Activated CD8-positive, alpha-beta memory T cell treated with anti-CD3 and anti-CD28 coated beads for 36 hours (primary cell): Measurements from ENCODE around the gene SPINT2. TPM values are rescaled to one million over a fixed set of nuclear protein-coding genes. Genes with fewer than 3 reads are reported as not detected.
"Not testable (repeated sequence)": the region's sequence is repeated elsewhere in the genome, so short reads cannot be mapped to it uniquely, and the experiment has no call there.

Experiments
- CTCF ChIA-PET: fragments of 350-600 bp; sonication (Branson Sonifier 250); formaldehyde crosslinking; loops from one replicate; lab custom pipeline; 2021; ENCODE audit warnings: antibody characterized with exemption; lab: Charles Lee
- POLR2A ChIA-PET: fragments of 350-600 bp; sonication (Branson Sonifier 250); formaldehyde crosslinking; loops from one replicate; lab custom pipeline; 2021; ENCODE audit warnings: antibody characterized with exemption; lab: Charles Lee
- total RNA-seq, 2 experiments: library from RNA; stranded (reverse); gene quantifications; one replicate each; pipeline ENCODE4 v1.2.3, GENCODE V29; 2021

Gene SPINT2
- total RNA-seq, 2 experiments from 2014 or later: 19.0 to 20.1 TPM

- ChIA-PET POLR2A (no interaction called here), CTCF (interaction anchor here (4.1 kb wide), 1 partner anchor 104 kb away, joined by 17 read pairs; the partner anchor contains the start of gene CATSPERG)
Observed at GRCh38 chr19:38231918-38232317, 32.5 kb upstream of the SPINT2 start.

GRCh38 chr19:38233740-38234251, 30.6 kb upstream of the SPINT2 start:
- CTCF ChIA-PET: interaction anchor here (1.0 to 4.1 kb wide), 5 partner anchors 10 to 332 kb away, joined by 3 to 17 read pairs (median 8); partner anchors contain the start of gene CATSPERG
- POLR2A ChIA-PET: no interaction called here

- ChIA-PET CTCF (interaction anchor here (0.7 to 4.1 kb wide), 7 partner anchors 8 to 333 kb away, joined by 3 to 17 read pairs (median 4); partner anchors contain the start of gene CATSPERG), POLR2A (no interaction called here)
Observed at GRCh38 chr19:38234615-38235014, 29.8 kb upstream of the SPINT2 start.

- ChIA-PET POLR2A (interaction anchor here (0.6 kb wide), 1 partner anchor 64 kb away, joined by 4 read pairs; the partner anchor contains the start of gene C19orf33), CTCF (interaction anchor here (0.6 to 1.1 kb wide), 4 partner anchors 14 to 223 kb away, joined by 3 to 5 read pairs (median 3); no protein-coding TSS in a partner anchor)
Observed at GRCh38 chr19:38239816-38240215, 24.6 kb upstream of the SPINT2 start.

GRCh38 chr19:38243279-38243673, 21.1 kb upstream of the SPINT2 start:
- ChIA-PET POLR2A (interaction anchor here (0.7 kb wide), 1 partner anchor 25 kb away, joined by 13 read pairs; no protein-coding TSS in a partner anchor), CTCF (interaction anchor here (0.6 to 2.4 kb wide), 21 partner anchors 9 to 1006 kb away, joined by 3 to 17 read pairs (median 5); partner anchors contain the start of genes CATSPERG, KCNK6, PPP1R14A and PSMD8)

GRCh38 chr19:38245826-38246498, 18.4 kb upstream of the SPINT2 start:
- ChIA-PET CTCF (interaction anchor here (1.6 to 1.7 kb wide), 2 partner anchors 18 to 90 kb away, joined by 5 to 9 read pairs; partner anchors contain the start of genes CATSPERG and SPINT2), POLR2A (no interaction called here)

- ChIA-PET CTCF (interaction anchor here (0.6 to 1.6 kb wide), 2 partner anchors 17 to 82 kb away, joined by 3 to 5 read pairs; partner anchors contain the start of gene SPINT2), POLR2A (no interaction called here)
Observed at GRCh38 chr19:38247126-38247525, 17.2 kb upstream of the SPINT2 start.

GRCh38 chr19:38247734-38248268, 16.6 kb upstream of the SPINT2 start:
- POLR2A ChIA-PET: no interaction called here
- CTCF ChIA-PET: interaction anchor here (0.6 to 1.6 kb wide), 3 partner anchors 16 to 87 kb away, joined by 3 to 5 read pairs (median 3); partner anchors contain the start of gene SPINT2

- CTCF ChIA-PET: interaction anchor here (0.6 kb wide), 2 partner anchors 86 to 106 kb away, joined by 3 read pairs; no protein-coding TSS in a partner anchor
Observed at GRCh38 chr19:38248421-38248820, 16.0 kb upstream of the SPINT2 start.

GRCh38 chr19:38250428-38250820, 13.9 kb upstream of the SPINT2 start:
- CTCF ChIA-PET: interaction anchor here (0.6 kb wide), 1 partner anchor 366 kb away, joined by 3 read pairs; no protein-coding TSS in a partner anchor
- POLR2A ChIA-PET: no interaction called here

More at GRCh38 chr19:38248421-38248820, 16.0 kb upstream of the SPINT2 start:
- POLR2A ChIA-PET: no interaction called here

- ChIA-PET POLR2A (no interaction called here), CTCF (interaction anchor here (0.7 kb wide), 1 partner anchor 684 kb away, joined by 3 read pairs; no protein-coding TSS in a partner anchor)
Observed at GRCh38 chr19:38250821-38251563, 13.4 kb upstream of the SPINT2 start.

GRCh38 chr19:38251564-38252051, 12.8 kb upstream of the SPINT2 start:
- POLR2A ChIA-PET: no interaction called here
- CTCF ChIA-PET: interaction anchor here (0.7 to 1.2 kb wide), 2 partner anchors 8 to 684 kb away, joined by 3 to 4 read pairs; no protein-coding TSS in a partner anchor

- CTCF ChIA-PET: interaction anchor here (1.2 kb wide), 1 partner anchor 8 kb away, joined by 4 read pairs; no protein-coding TSS in a partner anchor
- POLR2A ChIA-PET: no interaction called here
Observed at GRCh38 chr19:38252385-38252784, 12.0 kb upstream of the SPINT2 start.

- ChIA-PET CTCF (interaction anchor here (1.2 kb wide), 1 partner anchor 9 kb away, joined by 4 read pairs; no protein-coding TSS in a partner anchor), POLR2A (no interaction called here)
Observed at GRCh38 chr19:38252941-38253691, 11.3 kb upstream of the SPINT2 start.

GRCh38 chr19:38253788-38254187, 10.6 kb upstream of the SPINT2 start:
- POLR2A ChIA-PET: no interaction called here

GRCh38 chr19:38255383-38256014, 8.9 kb upstream of the SPINT2 start:
- CTCF ChIA-PET: interaction anchor here (0.9 to 2.8 kb wide), 3 partner anchors 12 to 113 kb away, joined by 3 to 11 read pairs (median 3); no protein-coding TSS in a partner anchor
- POLR2A ChIA-PET: no interaction called here

More at GRCh38 chr19:38253788-38254187, 10.6 kb upstream of the SPINT2 start:
- CTCF ChIA-PET: no interaction called here

GRCh38 chr19:38261942-38262341, 2.4 kb upstream of the SPINT2 start:
- CTCF ChIA-PET: not testable (repeated sequence)
- POLR2A ChIA-PET: interaction anchor here (0.6 kb wide), 1 partner anchor 114 kb away, joined by 3 read pairs; no protein-coding TSS in a partner anchor
